Measurements from ENCODE around the gene TRABD2B.

- no peak for TF ChIP-seq CTCF (IDR thresholded peaks at IDR 0.05; ENCODE audit: insufficient read depth, low read depth, low read length)
- TF ChIP-seq EZH2 (IDR thresholded peaks at IDR 0.05; ENCODE audit: insufficient read depth, low read length), result no peak
Observed at GRCh38 chr1:47808612-47809011, 188.6 kb downstream of the TRABD2B start.
